ENCODE data around the gene RARS2. TPM values are rescaled to one million over a fixed set of nuclear protein-coding genes. Genes with fewer than 3 reads are reported as not detected.
A peak's percentile ranks its signal among the peaks of the same experiment; 100 is the strongest.

RARS2 gene
- total and polyA plus RNA-seq, 9 of the 15 experiments (the other 6 are each of a cell fraction or from before 2014, with no cell fraction given): 30.0 to 92.7 (median 43.4) TPM

GRCh38 chr6:87472525-87473418 is 117.0 kb downstream of the RARS2 start, which contains the start of gene SLC35A1 (continued):
- no peak for TF ChIP-seq CHD7 (IDR thresholded peaks at IDR 0.05; ENCODE audit: low read depth, low read length)
- no peak for TF ChIP-seq PTRF (tag; IDR thresholded peaks at IDR 0.05)
- TF ChIP-seq, protein P1, sequence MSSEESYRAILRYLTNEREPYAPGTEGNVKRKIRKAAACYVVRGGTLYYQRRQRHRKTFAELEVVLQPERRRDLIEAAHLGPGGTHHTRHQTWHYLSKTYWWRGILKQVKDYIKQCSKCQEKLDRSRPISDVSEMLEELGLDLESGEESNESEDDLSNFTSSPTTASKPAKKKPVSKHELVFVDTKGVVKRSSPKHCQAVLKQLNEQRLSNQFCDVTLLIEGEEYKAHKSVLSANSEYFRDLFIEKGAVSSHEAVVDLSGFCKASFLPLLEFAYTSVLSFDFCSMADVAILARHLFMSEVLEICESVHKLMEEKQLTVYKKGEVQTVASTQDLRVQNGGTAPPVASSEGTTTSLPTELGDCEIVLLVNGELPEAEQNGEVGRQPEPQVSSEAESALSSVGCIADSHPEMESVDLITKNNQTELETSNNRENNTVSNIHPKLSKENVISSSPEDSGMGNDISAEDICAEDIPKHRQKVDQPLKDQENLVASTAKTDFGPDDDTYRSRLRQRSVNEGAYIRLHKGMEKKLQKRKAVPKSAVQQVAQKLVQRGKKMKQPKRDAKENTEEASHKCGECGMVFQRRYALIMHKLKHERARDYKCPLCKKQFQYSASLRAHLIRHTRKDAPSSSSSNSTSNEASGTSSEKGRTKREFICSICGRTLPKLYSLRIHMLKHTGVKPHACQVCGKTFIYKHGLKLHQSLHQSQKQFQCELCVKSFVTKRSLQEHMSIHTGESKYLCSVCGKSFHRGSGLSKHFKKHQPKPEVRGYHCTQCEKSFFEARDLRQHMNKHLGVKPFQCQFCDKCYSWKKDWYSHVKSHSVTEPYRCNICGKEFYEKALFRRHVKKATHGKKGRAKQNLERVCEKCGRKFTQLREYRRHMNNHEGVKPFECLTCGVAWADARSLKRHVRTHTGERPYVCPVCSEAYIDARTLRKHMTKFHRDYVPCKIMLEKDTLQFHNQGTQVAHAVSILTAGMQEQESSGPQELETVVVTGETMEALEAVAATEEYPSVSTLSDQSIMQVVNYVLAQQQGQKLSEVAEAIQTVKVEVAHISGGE (CRISPR knock-in tag; IDR thresholded peaks at IDR 0.05): peak in 1 of 3 experiments; percentile 32; a peak in 1 of 6 replicates
- peak; percentile 63; the same call in 1 of the 2 replicates for TF ChIP-seq ZNF263 (CRISPR knock-in tag; IDR thresholded peaks at IDR 0.05; ENCODE audit: borderline replicate concordance)
- peak; percentile 67; the same call in 1 of the 2 replicates for TF ChIP-seq MBD2 (IDR thresholded peaks at IDR 0.05; ENCODE audit: borderline replicate concordance, low read depth)
- TF ChIP-seq HMG20B (CRISPR knock-in tag; IDR thresholded peaks at IDR 0.05): no peak
- peak; percentile 79; the same call in 1 of the 2 replicates for TF ChIP-seq KAT7 (CRISPR knock-in tag; IDR thresholded peaks at IDR 0.05; ENCODE audit: borderline replicate concordance)
- TF ChIP-seq NFE2 (IDR thresholded peaks at IDR 0.05; ENCODE audit: low read depth): no peak
- TF ChIP-seq ARID1B (IDR thresholded peaks at IDR 0.05): peak; percentile 6; the same call in 1 of the 2 replicates
- 0 out of 2 replicates have a peak, but pooled peaks have one; percentile 46 for TF ChIP-seq CBFB (CRISPR knock-in tag; IDR thresholded peaks at IDR 0.05)
- TF ChIP-seq NFRKB (IDR thresholded peaks at IDR 0.05; ENCODE audit: low read depth): peak; percentile 67
- peak; percentile 90; the same call in 1 of the 2 replicates for TF ChIP-seq FOXP1 (CRISPR knock-in tag; IDR thresholded peaks at IDR 0.05)

Data from K562 (cell line).